Measurements from ENCODE around the gene TIMM22.
"Not testable (repeated sequence)": the region's sequence is repeated elsewhere in the genome, so short reads cannot be mapped to it uniquely, and the experiment has no call there.

TIMM22 gene

GRCh38 chr17:1040216-1040600, 43.3 kb downstream of the TIMM22 start:
- no peak for DNase-seq

GRCh38 chr17:1041746-1042145, 44.8 kb downstream of the TIMM22 start:
- DNase-seq: no peak

- no peak for DNase-seq
Observed at GRCh38 chr17:1042486-1042885, 45.6 kb downstream of the TIMM22 start.

GRCh38 chr17:1043601-1044251, 46.8 kb downstream of the TIMM22 start:
- DNase-seq: peak; percentile 19

GRCh38 chr17:1044387-1045009, 47.6 kb downstream of the TIMM22 start:
- not testable (repeated sequence) for DNase-seq

- no peak for DNase-seq
Observed at GRCh38 chr17:1045456-1045855, 48.5 kb downstream of the TIMM22 start.

- peak; percentile 57 for DNase-seq
Observed at GRCh38 chr17:1047177-1047878, 50.4 kb downstream of the TIMM22 start.

- DNase-seq: no peak
Observed at GRCh38 chr17:1047879-1048470, 51.0 kb downstream of the TIMM22 start.

- DNase-seq: not testable (repeated sequence)
Observed at GRCh38 chr17:1048516-1049115, 51.7 kb downstream of the TIMM22 start.

- no peak for DNase-seq
Observed at GRCh38 chr17:1049446-1050225, 52.7 kb downstream of the TIMM22 start.

- DNase-seq: no peak
Observed at GRCh38 chr17:1050246-1050995, 53.5 kb downstream of the TIMM22 start.

GRCh38 chr17:1050996-1051925, 54.3 kb downstream of the TIMM22 start:
- DNase-seq: no peak
